SU-DHL-6 (cell line): ENCODE measurements around the gene TNFAIP8L2.
"Not testable (repeated sequence)": the region's sequence is repeated elsewhere in the genome, so short reads cannot be mapped to it uniquely, and the experiment has no call there.

Experiments used
- H2AFZ ChIP-seq: fragments of 200-600 bp; sonication (generic); 2 replicates; pipeline ENCODE4 v1.6.1; 2014; ENCODE audit warnings: low read depth, mild to moderate bottlenecking, moderate library complexity, mixed read lengths, antibody characterized with exemption, low read length; ENCODE audit not compliant: severe bottlenecking
- H3F3A ChIP-seq: fragments of 200-600 bp; shearing (Covaris generic); 2 replicates; pipeline ENCODE4 v1.6.0; 2016; ENCODE audit warnings: antibody characterized with exemption, mild to moderate bottlenecking; ENCODE audit not compliant: insufficient read depth
- H3K27ac ChIP-seq: fragments of 200-600 bp; sonication (generic); 2 replicates; pipeline ENCODE4 v1.5.1; 2016; ENCODE audit warnings: low read depth, mild to moderate bottlenecking, low read length, moderate library complexity, mixed read lengths
- H3K27me3 ChIP-seq: fragments of 200-600 bp; sonication (generic), shearing (Covaris generic); 2 replicates; pipeline ENCODE4 v1.6.0; 2014; ENCODE audit warnings: mild to moderate bottlenecking, low read length
- H3K36me3 ChIP-seq: fragments of 200-600 bp; sonication (generic); 2 replicates; pipeline ENCODE4 v1.6.1; 2014; ENCODE audit warnings: mild to moderate bottlenecking, low read length, mixed read lengths
- H3K4me2 ChIP-seq: fragments of 300-600, 200-600 bp; shearing (Covaris generic), sonication (generic); 2 replicates; pipeline ENCODE4 v1.6.0; 2014; ENCODE audit warnings: low read length, low read depth, mild to moderate bottlenecking; ENCODE audit not compliant: poor library complexity, severe bottlenecking
- H3K4me3 ChIP-seq: fragments of 200-600 bp; sonication (generic); 2 replicates; pipeline ENCODE4 v1.5.1; 2014; ENCODE audit warnings: antibody characterized with exemption, low read length, mild to moderate bottlenecking, mixed read lengths; ENCODE audit not compliant: insufficient read depth, poor library complexity, severe bottlenecking
- H3K79me2 ChIP-seq: fragments of 200-600 bp; sonication (generic); 2 replicates; pipeline ENCODE4 v1.6.1; 2014; ENCODE audit warnings: mild to moderate bottlenecking, low read length, moderate library complexity; ENCODE audit not compliant: insufficient read depth
- H3K9ac ChIP-seq: fragments of 200-600 bp; sonication (generic); 2 replicates; pipeline ENCODE4 v1.7.0; 2014; ENCODE audit warnings: mild to moderate bottlenecking, low read length
- H3K9me2 ChIP-seq: fragments of 200-600 bp; sonication (generic); replicated peaks from 2 replicates; pipeline ENCODE4 v1.6.1; 2014; ENCODE audit warnings: low read length; ENCODE audit not compliant: insufficient read depth
- H3K9me3 ChIP-seq: fragments of 200-600 bp; sonication (generic); 2 replicates; pipeline ENCODE4 v1.6.1; 2014; ENCODE audit warnings: low read length, mixed read lengths; ENCODE audit not compliant: insufficient read depth
- H4K20me1 ChIP-seq: fragments of 200-600 bp; sonication (generic); 2 replicates; pipeline ENCODE4 v1.6.1; 2014; ENCODE audit warnings: low read depth, mild to moderate bottlenecking, antibody characterized with exemption, low read length, moderate library complexity, mixed read lengths
- EZH2phosphoT487 ChIP-seq: fragments of 200-600 bp; sonication (generic), shearing (Covaris generic); conservative IDR thresholded peaks from 2 replicates; pipeline ENCODE4 v1.6.1; 2018; ENCODE audit warnings: mild to moderate bottlenecking, antibody characterized with exemption, low read length, moderate library complexity, mixed read lengths
- TF ChIP-seq, protein P1 (sequence below): fragments of 200-600 bp; sonication (generic); IDR thresholded peaks from one replicate; pipeline ENCODE4 v1.5.1; 2017; ENCODE audit warnings: antibody characterized with exemption, mild to moderate bottlenecking, low read length, moderate library complexity; ENCODE audit not compliant: insufficient read depth, poor library complexity, severe bottlenecking

Gene TNFAIP8L2

GRCh38 chr1:151187205-151187604 lies 30.8 kb downstream of the TNFAIP8L2 start:
- H3K4me2 ChIP-seq = no peak overlapping the region
- H3K36me3 ChIP-seq = peaks cover 7% of the 10 kb centered on the region; the same call in 1 of the 2 replicates
- H2AFZ ChIP-seq = no peak overlapping the region
- no peaks in the 10 kb centered on the region for H4K20me1 ChIP-seq
- no peak overlapping the region for H3K4me3 ChIP-seq
- no peak overlapping the region for H3K9ac ChIP-seq
- H3F3A ChIP-seq = no peaks in the 10 kb centered on the region
- no peaks in the 10 kb centered on the region for H3K9me2 ChIP-seq
- TF ChIP-seq EZH2phosphoT487 = no peak
- TF ChIP-seq, protein P1, sequence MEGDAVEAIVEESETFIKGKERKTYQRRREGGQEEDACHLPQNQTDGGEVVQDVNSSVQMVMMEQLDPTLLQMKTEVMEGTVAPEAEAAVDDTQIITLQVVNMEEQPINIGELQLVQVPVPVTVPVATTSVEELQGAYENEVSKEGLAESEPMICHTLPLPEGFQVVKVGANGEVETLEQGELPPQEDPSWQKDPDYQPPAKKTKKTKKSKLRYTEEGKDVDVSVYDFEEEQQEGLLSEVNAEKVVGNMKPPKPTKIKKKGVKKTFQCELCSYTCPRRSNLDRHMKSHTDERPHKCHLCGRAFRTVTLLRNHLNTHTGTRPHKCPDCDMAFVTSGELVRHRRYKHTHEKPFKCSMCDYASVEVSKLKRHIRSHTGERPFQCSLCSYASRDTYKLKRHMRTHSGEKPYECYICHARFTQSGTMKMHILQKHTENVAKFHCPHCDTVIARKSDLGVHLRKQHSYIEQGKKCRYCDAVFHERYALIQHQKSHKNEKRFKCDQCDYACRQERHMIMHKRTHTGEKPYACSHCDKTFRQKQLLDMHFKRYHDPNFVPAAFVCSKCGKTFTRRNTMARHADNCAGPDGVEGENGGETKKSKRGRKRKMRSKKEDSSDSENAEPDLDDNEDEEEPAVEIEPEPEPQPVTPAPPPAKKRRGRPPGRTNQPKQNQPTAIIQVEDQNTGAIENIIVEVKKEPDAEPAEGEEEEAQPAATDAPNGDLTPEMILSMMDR = no peak
- no peaks in the 10 kb centered on the region for H3K27me3 ChIP-seq
- H3K9me3 ChIP-seq = no peaks in the 10 kb centered on the region
- no peak overlapping the region for H3K27ac ChIP-seq
- H3K79me2 ChIP-seq = peaks cover 33% of the 10 kb centered on the region

GRCh38 chr1:151188667-151189066 lies 32.2 kb downstream of the TNFAIP8L2 start:
- not testable (repeated sequence) for H3K9me3 ChIP-seq, H3K27ac ChIP-seq, H3K9me2 ChIP-seq, H2AFZ ChIP-seq, H4K20me1 ChIP-seq, H3F3A ChIP-seq, H3K36me3 ChIP-seq, H3K27me3 ChIP-seq
- peak overlapping the region; percentile 83 for H3K9ac ChIP-seq
- peak overlapping the region; percentile 90 for H3K4me2 ChIP-seq
- H3K79me2 ChIP-seq = peaks cover 33% of the 10 kb centered on the region
- H3K4me3 ChIP-seq = peak overlapping the region; percentile 88

GRCh38 chr1:151189637-151190445 lies 33.4 kb downstream of the TNFAIP8L2 start, which contains the start of gene VPS72:
Gene VPS72 (minus strand): TSS chr1:151190197. CDS start chr1:151190121, 76 bp downstream.
- Histone ChIP-seq H3K9me2 (no peaks in the 10 kb centered on the region), H3K9ac (peak within 1 kb of the TSS; percentile 83), H3F3A (peaks cover 8% of the 10 kb centered on the region; the same call in 1 of the 2 replicates), H3K27ac (peak within 1 kb of the TSS; percentile 66), H4K20me1 (no peaks in the 10 kb centered on the region), H3K36me3 (no peaks in the 10 kb centered on the region), H3K9me3 (no peaks in the 10 kb centered on the region), H3K4me3 (peak within 1 kb of the TSS; percentile 88), H3K4me2 (peak within 1 kb of the TSS; percentile 90), H2AFZ (peak within 1 kb of the TSS; percentile 87), H3K27me3 (no peaks in the 10 kb centered on the region), H3K79me2 (peaks cover 33% of the 10 kb centered on the region)
- TF ChIP-seq EZH2phosphoT487 = no peak

DNA sequence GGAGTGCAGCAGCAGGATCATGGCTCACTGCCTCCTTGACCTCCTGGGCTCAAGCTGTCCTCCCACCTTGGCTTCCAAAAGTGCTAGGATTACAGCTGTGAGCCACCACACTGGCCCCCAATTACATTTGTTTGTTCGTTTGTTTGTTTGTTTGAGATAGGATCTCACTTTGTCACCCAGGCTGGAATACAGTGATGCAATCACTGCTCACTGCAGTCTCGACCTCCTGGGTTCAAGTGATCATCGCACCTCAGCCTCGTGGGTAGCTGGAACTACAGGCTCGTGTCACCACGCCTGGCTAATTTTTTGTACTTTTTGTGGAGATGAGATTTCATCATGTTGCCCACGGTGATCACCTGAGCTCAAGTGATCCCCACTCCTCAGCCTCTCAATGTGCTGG lies 35.6 kb downstream of the TNFAIP8L2 start:
- Histone ChIP-seq H3K9me3 (no peaks in the 10 kb centered on the region), H3F3A (peaks cover 8% of the 10 kb centered on the region; the same call in 1 of the 2 replicates), H3K4me2 (no peak overlapping the region), H3K9ac (no peak overlapping the region), H3K27me3 (no peaks in the 10 kb centered on the region), H3K4me3 (no peak overlapping the region), H3K27ac (no peak overlapping the region), H3K79me2 (peaks cover 27% of the 10 kb centered on the region), H2AFZ (no peak overlapping the region), H3K9me2 (no peaks in the 10 kb centered on the region), H4K20me1 (no peaks in the 10 kb centered on the region), H3K36me3 (no peaks in the 10 kb centered on the region)
- TF ChIP-seq, protein P1 = no peak
